NCI-H2196 (cell line): ENCODE data around the gene MGAT4C.
"Not testable (repeated sequence)": the region's sequence is repeated elsewhere in the genome, so short reads cannot be mapped to it uniquely, and the experiment has no call there.

Source experiments
- DNase-seq: peaks from one replicate; lab custom pipeline; 2025; ENCODE audit not compliant: unreplicated experiment; lab: John Stamatoyannopoulos, UW

The MGAT4C gene

GRCh38 chr12:86139671-86140070 is 116.5 kb downstream of the MGAT4C start:
- DNase-seq: no peak

DNA sequence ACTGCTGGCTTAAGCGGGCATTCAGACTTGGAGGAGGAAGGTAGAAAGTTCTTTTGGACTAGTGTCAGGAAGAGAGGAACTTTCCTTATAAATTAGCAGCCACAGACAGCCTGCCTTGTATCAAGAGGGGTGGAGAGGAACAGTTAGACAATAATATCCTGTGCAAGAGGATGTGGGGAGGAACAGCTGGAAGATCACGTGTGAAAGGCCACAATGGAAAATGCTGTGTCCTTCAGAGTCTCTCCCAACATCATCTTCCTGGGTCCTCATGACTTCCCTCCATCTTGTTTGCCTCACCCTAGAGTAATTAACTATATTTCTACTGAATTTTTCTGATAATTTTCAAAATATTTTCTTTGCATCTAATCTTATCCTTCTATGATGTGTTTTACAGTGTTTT is 117.4 kb downstream of the MGAT4C start:
- DNase-seq: no peak

GRCh38 chr12:86137936-86138335 is 118.3 kb downstream of the MGAT4C start:
- no peak for DNase-seq

DNA sequence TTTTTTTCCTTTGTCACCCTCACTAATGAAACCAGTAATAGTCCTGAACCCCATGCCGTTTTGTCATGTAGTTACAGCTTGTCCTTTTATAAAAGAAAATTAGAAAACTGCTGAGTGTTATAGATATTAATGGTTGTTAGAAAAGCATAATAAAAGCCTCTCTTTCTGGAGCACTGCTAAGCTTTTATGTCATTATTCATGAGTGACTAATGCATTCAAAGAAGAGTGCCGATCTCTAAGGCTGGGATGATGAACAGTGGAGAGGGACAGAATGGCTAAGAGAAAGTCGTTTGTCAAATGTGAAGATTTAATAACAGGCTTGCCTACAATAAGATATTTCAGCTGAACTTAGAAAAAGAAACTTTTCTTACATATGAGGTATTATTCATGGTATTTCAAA is 121.6 kb downstream of the MGAT4C start:
- DNase-seq: no peak

DNA sequence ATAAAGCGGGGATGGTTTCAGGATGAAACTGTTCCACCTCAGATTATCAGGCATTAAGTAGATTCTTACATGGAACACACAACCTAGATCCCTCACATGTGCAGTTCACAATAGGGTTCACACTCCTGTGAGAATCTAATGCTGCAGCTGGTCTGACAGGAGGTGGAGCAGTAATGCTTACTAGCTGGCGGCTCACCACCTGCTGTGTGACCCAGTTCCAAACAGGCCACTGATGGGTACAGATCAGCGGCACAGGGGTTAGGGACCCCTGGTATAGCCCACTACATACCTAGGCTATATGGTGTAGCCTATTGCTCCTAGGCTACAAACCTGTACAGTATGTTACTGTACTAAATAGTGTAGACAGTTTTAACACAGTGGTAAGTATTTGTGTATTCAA is 129.3 kb downstream of the MGAT4C start:
- DNase-seq: not testable (repeated sequence)

- DNase-seq: no peak
These were observed 133.2 kb downstream of the MGAT4C start for GRCh38 chr12:86122846-86123468.

- DNase-seq: no peak
These were observed 138.0 kb downstream of the MGAT4C start for GRCh38 chr12:86118161-86118560.

DNA sequence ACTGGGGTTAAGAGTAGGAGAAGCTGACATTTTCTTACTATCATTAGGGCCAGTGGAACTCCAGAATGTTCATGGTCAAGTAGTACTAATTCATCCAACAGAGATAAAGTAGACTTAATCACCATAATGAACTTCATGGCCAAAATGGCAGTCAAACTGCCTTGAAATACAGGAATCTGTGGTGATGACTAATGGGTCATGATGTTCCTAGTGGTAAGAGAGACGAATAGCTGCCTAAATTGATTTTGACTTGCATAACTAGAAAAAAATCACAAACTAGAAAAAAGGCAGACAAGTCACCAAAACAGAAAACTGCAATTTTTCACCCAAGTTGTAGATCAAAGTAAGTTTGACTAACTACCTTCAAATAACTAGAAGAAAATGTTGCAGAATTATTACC is 138.5 kb downstream of the MGAT4C start:
- DNase-seq: no peak

DNA sequence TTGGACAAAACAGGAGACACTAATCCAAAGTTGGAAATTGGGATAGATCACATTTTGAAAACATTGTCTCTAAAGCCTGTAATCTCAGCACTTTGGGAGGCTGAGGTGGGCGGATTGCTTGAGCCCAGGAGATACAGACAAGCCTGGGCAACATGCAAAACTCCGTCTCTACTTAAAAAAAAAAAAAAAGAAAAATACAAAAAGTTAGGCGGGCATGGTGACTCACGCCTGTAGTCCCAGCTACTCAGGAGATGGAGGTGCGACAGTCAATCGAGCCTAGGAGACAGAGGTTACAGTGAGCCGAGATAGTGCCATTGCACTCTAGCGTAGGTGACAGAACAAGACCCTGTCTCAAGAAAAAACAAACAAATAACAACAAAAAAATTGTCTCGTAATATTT is 152.1 kb downstream of the MGAT4C start:
- DNase-seq: no peak

- DNase-seq: no peak
These were observed 159.0 kb downstream of the MGAT4C start for GRCh38 chr12:86097161-86097560.

DNA sequence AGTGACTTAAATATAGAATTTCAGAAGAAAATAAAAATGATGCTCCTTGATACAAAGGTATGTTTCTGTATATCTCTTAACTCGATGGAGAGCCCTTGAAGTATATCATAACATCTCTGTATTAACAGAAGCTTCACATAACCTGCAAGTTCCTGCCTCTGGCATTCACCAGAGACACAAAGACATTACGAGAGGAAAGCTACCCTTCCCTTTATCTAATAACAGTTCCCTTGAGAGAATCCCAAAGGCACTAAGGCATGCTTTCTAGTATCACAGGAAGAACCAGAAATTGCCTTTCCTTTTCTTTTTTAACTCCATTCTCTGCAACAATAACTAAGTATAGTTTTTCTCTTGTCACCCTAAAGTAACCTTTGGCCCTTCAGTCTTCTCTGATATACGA is 164.5 kb downstream of the MGAT4C start:
- DNase-seq: no peak

GRCh38 chr12:86081843-86082242 is 174.3 kb downstream of the MGAT4C start:
- DNase-seq: no peak

- not testable (repeated sequence) for DNase-seq
These were observed 197.1 kb downstream of the MGAT4C start for GRCh38 chr12:86059052-86059451.

DNA sequence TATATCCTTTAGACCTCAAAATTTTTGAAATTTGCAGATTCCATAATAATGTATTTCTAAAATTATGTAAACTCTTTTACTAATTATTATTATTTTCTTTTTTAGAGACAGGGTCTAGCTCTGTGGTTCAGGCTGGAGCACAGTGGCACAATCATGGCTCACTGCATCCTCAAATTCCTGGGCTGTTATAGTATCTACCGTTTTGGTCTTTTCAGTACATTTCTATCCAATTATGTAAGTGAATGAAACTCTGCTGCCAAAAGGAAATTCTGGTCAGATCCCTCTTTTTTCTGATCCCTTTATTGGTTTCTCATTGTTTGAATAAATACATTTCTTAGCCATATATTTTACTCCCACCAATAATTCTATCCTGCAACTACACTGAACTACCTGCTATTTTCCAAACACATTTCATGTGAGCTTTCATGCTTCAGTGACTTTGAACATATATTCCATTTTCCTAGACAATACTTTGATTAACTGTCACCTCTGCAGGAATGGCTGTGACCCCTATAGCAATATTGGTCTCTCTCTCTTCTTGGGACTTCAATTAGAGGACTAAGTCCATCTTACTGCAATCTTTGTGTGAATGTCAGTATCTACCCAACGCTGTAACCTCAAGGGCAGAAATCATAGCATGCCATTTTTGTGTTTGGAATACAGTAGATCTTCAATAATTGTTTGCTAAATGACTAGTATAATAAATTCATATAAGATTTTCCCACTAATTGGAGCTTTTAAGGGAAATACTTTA is 198.9 kb downstream of the MGAT4C start:
- no peak for DNase-seq

GRCh38 chr12:86052921-86053320 is 203.3 kb downstream of the MGAT4C start:
- no peak for DNase-seq

DNA sequence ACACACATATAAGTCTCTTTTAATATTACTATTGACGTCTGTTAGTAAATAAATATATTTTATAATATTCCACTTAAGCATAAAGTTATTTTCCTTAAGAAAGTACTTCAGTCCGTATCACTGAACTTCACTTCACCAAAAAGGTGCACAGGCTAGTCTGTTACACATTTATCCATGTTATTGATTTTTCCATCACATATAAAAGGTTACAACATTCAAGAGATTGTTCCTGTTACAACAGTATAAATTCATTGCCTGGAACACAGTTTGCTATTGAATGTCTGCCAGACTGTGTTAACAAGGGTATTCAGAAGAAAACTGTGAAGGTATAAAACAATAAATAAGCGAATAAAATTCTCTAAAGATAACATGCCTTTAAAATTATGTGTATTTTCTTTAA is 206.2 kb downstream of the MGAT4C start:
- DNase-seq: no peak

DNA sequence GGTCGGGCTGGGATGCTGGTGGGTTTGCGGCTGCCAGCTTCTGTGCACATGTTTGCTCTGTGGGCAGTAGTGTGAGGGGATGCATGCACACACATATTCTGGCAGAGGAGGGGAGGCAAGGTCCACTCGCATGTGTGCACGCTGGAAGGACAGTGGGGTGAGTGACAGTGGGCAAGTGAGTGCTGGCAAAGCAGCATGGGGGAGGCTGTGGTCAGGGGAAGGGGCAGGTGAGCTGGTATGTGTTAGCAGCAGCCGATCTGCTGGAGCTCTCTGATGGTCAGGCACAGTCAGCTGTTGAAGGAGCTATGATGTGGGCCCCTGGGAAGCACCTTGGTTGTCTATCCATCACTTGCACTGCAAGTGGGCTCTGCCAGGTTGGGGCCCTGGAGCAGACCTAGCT is 211.8 kb downstream of the MGAT4C start:
- no peak for DNase-seq

GRCh38 chr12:86042062-86042461 is 214.1 kb downstream of the MGAT4C start:
- no peak for DNase-seq

DNA sequence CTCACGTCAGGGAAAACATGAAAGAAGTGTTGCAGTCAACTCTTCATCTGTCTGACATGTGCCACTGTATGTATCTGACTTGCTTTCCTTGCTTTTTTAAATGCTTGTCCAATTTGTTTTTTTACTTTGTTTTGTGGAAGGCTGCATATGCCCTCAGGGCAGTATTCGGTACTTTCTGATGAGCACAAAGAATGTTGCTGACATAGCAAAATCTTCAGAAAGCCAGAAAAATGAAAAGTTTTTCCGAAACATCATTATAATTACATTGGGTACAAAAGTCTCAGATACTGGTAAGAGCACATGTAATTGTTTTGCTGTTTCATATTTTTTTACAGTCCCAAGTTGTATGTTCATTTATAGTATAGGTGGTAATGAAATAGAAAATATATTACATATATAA is 237.8 kb downstream of the MGAT4C start:
- no peak for DNase-seq

GRCh38 chr12:86015026-86015425 is 241.2 kb downstream of the MGAT4C start:
- no peak for DNase-seq

- DNase-seq: no peak
These were observed 249.5 kb downstream of the MGAT4C start for GRCh38 chr12:86006727-86007126.

GRCh38 chr12:85998074-85998473 is 258.1 kb downstream of the MGAT4C start:
- no peak for DNase-seq

DNA sequence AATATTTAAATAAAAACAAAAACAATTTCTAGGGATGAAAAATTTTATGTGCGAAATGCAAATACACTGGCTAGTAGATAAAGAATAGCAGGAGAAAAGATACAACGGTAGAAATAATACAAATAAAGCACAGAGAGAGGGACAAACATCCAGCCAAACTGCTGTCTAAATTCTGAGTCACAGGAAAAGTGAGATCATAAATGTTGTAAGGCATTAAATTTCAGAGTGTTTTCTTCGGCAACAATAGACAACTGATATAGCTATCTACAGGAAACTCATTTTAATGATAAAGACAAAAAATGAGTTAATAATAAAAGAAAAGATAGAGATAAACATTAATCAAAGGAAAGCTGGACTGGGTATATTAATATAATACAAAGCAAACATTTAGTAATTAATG is 259.9 kb downstream of the MGAT4C start:
- DNase-seq: no peak
